AG10803 (cell line): ENCODE data around the gene MYOCD.

ENCODE experiments used
- DNase-seq: peaks from one replicate; pipeline ENCODE4 v3.0.0; 2010; ENCODE audit warnings: low read depth
- H3K4me3 ChIP-seq: 2 replicates; pipeline ENCODE4 v1.5.1; 2011; ENCODE audit warnings: mild to moderate bottlenecking, low read length, control low read depth
- TF ChIP-seq, protein P1 (sequence below): conservative IDR thresholded peaks from 2 replicates; pipeline ENCODE4 v1.5.1; 2011; ENCODE audit warnings: mild to moderate bottlenecking, low read length, control low read depth, inconsistent platforms

MYOCD gene, protein sequence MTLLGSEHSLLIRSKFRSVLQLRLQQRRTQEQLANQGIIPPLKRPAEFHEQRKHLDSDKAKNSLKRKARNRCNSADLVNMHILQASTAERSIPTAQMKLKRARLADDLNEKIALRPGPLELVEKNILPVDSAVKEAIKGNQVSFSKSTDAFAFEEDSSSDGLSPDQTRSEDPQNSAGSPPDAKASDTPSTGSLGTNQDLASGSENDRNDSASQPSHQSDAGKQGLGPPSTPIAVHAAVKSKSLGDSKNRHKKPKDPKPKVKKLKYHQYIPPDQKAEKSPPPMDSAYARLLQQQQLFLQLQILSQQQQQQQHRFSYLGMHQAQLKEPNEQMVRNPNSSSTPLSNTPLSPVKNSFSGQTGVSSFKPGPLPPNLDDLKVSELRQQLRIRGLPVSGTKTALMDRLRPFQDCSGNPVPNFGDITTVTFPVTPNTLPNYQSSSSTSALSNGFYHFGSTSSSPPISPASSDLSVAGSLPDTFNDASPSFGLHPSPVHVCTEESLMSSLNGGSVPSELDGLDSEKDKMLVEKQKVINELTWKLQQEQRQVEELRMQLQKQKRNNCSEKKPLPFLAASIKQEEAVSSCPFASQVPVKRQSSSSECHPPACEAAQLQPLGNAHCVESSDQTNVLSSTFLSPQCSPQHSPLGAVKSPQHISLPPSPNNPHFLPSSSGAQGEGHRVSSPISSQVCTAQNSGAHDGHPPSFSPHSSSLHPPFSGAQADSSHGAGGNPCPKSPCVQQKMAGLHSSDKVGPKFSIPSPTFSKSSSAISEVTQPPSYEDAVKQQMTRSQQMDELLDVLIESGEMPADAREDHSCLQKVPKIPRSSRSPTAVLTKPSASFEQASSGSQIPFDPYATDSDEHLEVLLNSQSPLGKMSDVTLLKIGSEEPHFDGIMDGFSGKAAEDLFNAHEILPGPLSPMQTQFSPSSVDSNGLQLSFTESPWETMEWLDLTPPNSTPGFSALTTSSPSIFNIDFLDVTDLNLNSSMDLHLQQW

DNA sequence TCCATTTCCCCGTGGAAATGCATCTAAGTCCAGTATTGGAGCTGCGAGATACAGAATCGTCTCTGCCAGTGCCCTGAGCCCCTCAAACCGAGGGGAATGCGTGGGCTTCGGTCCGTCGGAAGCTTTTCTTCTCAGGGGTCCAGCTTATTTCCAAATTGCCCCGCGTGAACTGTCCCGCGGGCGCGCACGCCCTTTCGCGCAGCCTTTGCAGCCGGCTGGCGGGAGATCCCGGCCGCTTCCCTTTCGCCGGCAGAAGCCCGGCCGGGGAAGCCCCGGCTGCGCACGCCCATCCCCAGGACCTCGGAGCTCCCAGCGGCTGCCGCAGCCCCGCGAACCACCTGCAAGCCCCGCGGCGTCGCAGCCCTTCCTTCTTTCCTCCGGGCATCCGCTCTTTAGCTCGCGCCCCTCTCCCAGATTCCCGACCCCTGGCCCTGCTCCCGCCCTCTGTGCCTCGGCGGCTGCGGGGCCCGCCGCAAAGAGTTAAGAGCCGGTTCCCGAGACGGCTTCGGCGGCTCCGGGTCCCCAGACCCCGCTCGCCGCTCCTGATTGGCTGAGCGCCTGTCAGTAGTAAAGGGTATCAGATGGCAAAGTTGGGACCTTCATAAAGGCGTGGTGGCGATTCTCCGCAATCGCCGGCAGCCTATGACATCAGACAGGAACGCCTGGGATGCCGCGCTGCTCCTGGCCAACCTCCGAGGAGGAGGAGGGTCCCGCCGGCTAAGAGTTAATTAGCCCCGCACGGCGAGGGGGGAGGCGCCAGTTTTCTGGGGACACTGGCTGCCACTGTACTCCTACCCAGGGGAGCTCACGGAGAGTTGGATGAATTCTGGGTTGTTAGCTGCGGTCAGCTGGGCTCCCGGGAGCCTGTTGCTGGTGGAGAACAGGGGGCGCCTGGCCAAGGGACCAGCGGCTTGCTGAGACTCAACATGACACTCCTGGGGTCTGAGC is at the start of gene MYOCD:
TSS of gene MYOCD (plus strand) at position 628 of the 948 bp plus-strand sequence. CDS start at position 927, 299 bp downstream.
- DNase-seq, result no peak
- TF ChIP-seq, protein P1, sequence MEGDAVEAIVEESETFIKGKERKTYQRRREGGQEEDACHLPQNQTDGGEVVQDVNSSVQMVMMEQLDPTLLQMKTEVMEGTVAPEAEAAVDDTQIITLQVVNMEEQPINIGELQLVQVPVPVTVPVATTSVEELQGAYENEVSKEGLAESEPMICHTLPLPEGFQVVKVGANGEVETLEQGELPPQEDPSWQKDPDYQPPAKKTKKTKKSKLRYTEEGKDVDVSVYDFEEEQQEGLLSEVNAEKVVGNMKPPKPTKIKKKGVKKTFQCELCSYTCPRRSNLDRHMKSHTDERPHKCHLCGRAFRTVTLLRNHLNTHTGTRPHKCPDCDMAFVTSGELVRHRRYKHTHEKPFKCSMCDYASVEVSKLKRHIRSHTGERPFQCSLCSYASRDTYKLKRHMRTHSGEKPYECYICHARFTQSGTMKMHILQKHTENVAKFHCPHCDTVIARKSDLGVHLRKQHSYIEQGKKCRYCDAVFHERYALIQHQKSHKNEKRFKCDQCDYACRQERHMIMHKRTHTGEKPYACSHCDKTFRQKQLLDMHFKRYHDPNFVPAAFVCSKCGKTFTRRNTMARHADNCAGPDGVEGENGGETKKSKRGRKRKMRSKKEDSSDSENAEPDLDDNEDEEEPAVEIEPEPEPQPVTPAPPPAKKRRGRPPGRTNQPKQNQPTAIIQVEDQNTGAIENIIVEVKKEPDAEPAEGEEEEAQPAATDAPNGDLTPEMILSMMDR, result no peak
- H3K4me3 ChIP-seq, result peak within 1 kb of the TSS; percentile 66

DNA sequence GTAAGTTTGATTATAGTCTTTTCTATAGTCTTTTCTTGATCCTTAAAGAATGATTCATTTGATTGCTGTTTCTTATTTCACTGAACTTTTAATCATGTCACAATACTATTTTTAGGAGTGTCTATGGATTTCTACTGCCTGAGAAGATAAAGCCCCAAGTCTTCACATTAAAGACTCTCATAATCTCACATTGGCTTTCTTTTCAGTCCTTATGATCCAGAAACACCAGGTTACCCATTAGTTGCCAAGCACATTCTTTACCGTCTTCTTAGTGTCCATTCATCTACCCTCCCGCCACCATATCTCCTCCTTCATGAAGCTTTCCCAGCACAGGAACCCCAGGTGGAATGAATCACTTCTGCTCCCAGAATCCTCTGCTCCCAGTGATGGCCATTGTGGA is 49.5 kb upstream of the MYOCD start:
- no peak for DNase-seq
- TF ChIP-seq, protein P1, result no peak

DNA sequence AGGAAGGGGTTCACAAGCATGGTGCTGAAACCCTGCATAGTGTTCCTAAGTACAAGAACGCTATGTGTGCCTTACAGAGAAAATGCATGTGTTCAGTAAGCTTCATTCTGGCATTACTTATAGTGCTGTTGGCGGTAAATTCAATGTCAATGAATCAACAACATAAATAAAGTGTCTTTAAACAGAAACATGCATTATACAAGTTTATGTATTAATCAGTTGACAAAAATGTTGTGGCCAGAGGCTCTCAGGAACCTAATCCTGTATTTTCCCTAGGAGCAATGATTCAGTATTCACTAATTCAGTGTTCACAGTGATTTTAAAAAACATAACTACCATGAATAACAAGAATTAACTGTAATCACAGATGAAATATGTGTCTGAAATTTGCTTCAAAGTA is 47.1 kb upstream of the MYOCD start:
- DNase-seq, result peak; percentile 51
- TF ChIP-seq, protein P1, result no peak
- H3K4me3 ChIP-seq, result no peak overlapping the region

More for the DNA sequence above, 49.5 kb upstream of the MYOCD start:
- H3K4me3 ChIP-seq, result no peak overlapping the region

DNA sequence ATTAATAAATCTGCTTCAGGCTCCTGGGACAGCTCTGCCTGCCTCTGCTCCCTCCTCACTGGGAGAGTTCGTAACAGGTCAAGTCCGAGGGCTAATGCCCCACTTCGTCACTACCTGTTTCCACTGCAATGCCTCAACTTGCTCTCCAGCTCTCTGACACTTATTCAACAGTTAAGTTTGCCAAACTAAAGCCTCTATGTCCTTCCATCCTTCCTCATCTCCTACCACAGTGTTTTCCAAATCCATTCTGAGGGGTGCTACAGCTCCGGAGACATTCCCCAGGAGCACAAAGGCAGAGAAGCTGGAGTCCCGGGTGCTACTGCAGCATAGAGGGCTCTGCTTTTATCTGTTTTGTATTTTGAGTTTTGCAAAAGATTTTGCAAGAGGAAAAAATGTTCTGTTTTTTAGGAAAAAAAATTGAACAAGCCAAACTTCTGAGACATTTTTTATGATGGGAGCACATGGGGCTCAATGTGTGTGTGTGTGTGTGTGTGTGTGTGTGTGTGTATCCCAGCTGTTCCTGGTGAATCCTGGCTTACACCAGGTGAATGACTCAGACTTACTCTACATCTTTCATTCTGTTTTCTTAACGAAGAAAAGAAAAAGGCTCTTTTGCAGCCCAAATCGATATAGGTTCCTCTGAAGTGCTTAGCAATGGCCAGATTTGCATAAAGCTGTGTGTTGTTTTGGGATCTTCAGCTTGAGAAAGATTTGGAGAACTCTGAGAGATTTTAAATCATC is 46.1 kb upstream of the MYOCD start:
- TF ChIP-seq, protein P1, result no peak
- no peak overlapping the region for H3K4me3 ChIP-seq
- peak; percentile 55 for DNase-seq

DNA sequence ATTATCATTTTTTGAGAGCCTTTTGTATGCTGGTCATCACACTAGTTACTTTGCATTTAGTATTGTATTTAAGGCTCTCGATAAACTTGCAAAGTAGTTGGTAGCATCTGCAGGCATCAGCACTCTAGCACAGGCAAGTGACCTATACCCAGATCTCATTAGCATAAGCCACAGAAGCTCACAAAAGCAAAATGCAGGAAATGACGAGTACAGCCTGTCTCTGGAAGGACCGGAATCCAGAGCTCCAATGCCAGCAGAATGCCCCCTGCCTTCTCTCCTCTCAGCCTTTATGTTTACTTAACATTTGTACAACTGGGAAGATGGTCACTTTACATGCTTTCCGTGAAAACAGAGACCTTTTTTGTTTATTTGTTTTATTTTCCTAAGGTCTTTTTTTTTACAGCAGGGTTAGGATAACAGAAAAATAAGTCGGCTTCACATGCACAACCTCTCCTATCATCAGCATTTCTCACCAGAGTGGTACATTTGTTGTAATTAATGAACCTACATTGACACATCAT is 45.4 kb upstream of the MYOCD start:
- no peak for DNase-seq
- TF ChIP-seq, protein P1, result no peak
- H3K4me3 ChIP-seq, result no peak overlapping the region
